Breast epithelium (tissue), 3 donors: ENCODE measurements around the gene DBX2.

Source experiments
- CTCF ChIP-seq, 3 donors: fragments of 450-650 bp; IDR thresholded peaks; one replicate each; pipeline ENCODE4 v1.5.1; 2016 to 2017; ENCODE audit warnings: antibody characterized with exemption in 3 of 3, mild to moderate bottlenecking in 3 of 3, moderate library complexity in 3 of 3
- POLR2A ChIP-seq: fragments of 450-650 bp; IDR thresholded peaks from one replicate; pipeline ENCODE4 v1.6.1; 2016; ENCODE audit warnings: antibody characterized with exemption, mild to moderate bottlenecking, moderate library complexity
- POLR2AphosphoS5 ChIP-seq, 3 donors: sonication (generic); formaldehyde crosslinking; IDR thresholded peaks; one replicate each; pipeline ENCODE4 v1.6.1; 2017; ENCODE audit warnings: antibody characterized with exemption in 3 of 3

- no peak for TF ChIP-seq CTCF (IDR thresholded peaks at IDR 0.05)
- TF ChIP-seq POLR2A: no peak
- TF ChIP-seq POLR2AphosphoS5 (IDR thresholded peaks at IDR 0.05): no peak
These were observed 36.5 kb downstream of the DBX2 start for GRCh38 chr12:45014396-45014795.
